CD4-positive, alpha-beta T cell (primary cell): Measurements from ENCODE around the gene ANKRD40. TPM values are rescaled to one million over a fixed set of nuclear protein-coding genes. Genes with fewer than 3 reads are reported as not detected.

Source experiments
- ATAC-seq: fragments of 200-7000 bp; cut with Tn5 transposase; one replicate; pipeline ENCODE4 v1.10.0; 2022; ENCODE audit warnings: mild to moderate bottlenecking; ENCODE audit not compliant: poor library complexity
- CTCF ChIA-PET: fragments of 350-600 bp; sonication (Branson Sonifier 250); formaldehyde crosslinking; loops from one replicate; lab custom pipeline; 2021; ENCODE audit warnings: antibody characterized with exemption, inconsistent platforms; lab: Charles Lee
- POLR2A ChIA-PET: fragments of 350-600 bp; sonication (Branson Sonifier 250); formaldehyde crosslinking; loops from one replicate; lab custom pipeline; 2021; ENCODE audit warnings: antibody characterized with exemption, inconsistent platforms; lab: Charles Lee
- DNase-seq, 14 experiments: peaks; one replicate each; pipeline ENCODE4 v3.0.0-alpha.2; 2013 to 2020; ENCODE audit warnings: mixed read lengths in 2 of 14
- H3K27ac ChIP-seq, 2 donors: one replicate each; pipeline versions ENCODE4 v1.5.1 to v1.7.0; 2013; ENCODE audit warnings: low read length in 2 of 2, low read depth in 1 of 2, mild to moderate bottlenecking in 1 of 2
- H3K27me3 ChIP-seq, 2 experiments: 1 replicate in 1 of 2; 2 replicates in 1 of 2; pipeline versions ENCODE4 v1.6.1 to v1.7.0; 2013; ENCODE audit warnings: low read length in 2 of 2, control low read depth in 1 of 2, mild to moderate bottlenecking in 1 of 2, moderate library complexity in 1 of 2; ENCODE audit not compliant: insufficient read depth in 2 of 2, control insufficient read depth in 1 of 2
- H3K36me3 ChIP-seq: one replicate; pipeline ENCODE4 v1.6.1; 2013; ENCODE audit warnings: low read length, control low read depth; ENCODE audit not compliant: insufficient read depth
- H3K4me1 ChIP-seq: one replicate; pipeline ENCODE4 v1.6.1; 2013; ENCODE audit warnings: low read length, control low read depth; ENCODE audit not compliant: insufficient read depth
- H3K4me3 ChIP-seq: one replicate; pipeline ENCODE4 v1.5.1; 2013; ENCODE audit warnings: mild to moderate bottlenecking, low read length, moderate library complexity
- H3K9me3 ChIP-seq, 2 experiments: 1 replicate in 1 of 2; 2 replicates in 1 of 2; pipeline versions ENCODE4 v1.6.1 to v1.7.0; 2013; ENCODE audit warnings: low read length in 2 of 2, mild to moderate bottlenecking in 2 of 2, control low read depth in 1 of 2, moderate library complexity in 1 of 2; ENCODE audit not compliant: control insufficient read depth in 1 of 2, insufficient read depth in 1 of 2
- H3K27ac Mint-ChIP-seq: one replicate; pipeline ENCODE4 v1.8.0; 2020; ENCODE audit warnings: mixed read lengths
- H3K27me3 Mint-ChIP-seq: one replicate; pipeline ENCODE4 v1.8.0; 2021; ENCODE audit warnings: mixed read lengths
- H3K36me3 Mint-ChIP-seq: one replicate; pipeline ENCODE4 v1.8.0; 2021; ENCODE audit warnings: low read depth, mixed read lengths
- H3K4me1 Mint-ChIP-seq: one replicate; pipeline ENCODE4 v1.8.0; 2021; ENCODE audit warnings: low read depth, mixed read lengths
- H3K4me3 Mint-ChIP-seq: one replicate; pipeline ENCODE4 v1.8.0; 2020; ENCODE audit warnings: mild to moderate bottlenecking, mixed read lengths
- H3K9me3 Mint-ChIP-seq: one replicate; pipeline ENCODE4 v1.8.0; 2020; ENCODE audit warnings: mixed read lengths
- intact Hi-C, 2 experiments: fragments of 100-400 bp; cut with DNase I in 1 of 2; cut with micrococcal nuclease in 1 of 2; formaldehyde crosslinking; loops; one replicate each; pipeline versions ENCODE4 v1.15.1 to v1.9.0; 2023 to 2025; cut with DNase I, micrococcal nuclease
- total RNA-seq, 174 experiments: library from RNA in 2 of 174; stranded (reverse) in 2 of 174; gene quantifications; one replicate each; pipeline ENCODE4 v1.2.3 and lab custom pipeline; 2021 to 2026
- TF ChIP-seq, protein P1 (sequence below): fragments of 200-600 bp; IDR thresholded peaks from one replicate; pipeline ENCODE4 v1.8.0; 2022; ENCODE audit warnings: antibody characterized with exemption, mild to moderate bottlenecking

The ANKRD40 gene
- total RNA-seq, 2 experiments from 2014 or later: 22.8 to 24.0 TPM

DNA sequence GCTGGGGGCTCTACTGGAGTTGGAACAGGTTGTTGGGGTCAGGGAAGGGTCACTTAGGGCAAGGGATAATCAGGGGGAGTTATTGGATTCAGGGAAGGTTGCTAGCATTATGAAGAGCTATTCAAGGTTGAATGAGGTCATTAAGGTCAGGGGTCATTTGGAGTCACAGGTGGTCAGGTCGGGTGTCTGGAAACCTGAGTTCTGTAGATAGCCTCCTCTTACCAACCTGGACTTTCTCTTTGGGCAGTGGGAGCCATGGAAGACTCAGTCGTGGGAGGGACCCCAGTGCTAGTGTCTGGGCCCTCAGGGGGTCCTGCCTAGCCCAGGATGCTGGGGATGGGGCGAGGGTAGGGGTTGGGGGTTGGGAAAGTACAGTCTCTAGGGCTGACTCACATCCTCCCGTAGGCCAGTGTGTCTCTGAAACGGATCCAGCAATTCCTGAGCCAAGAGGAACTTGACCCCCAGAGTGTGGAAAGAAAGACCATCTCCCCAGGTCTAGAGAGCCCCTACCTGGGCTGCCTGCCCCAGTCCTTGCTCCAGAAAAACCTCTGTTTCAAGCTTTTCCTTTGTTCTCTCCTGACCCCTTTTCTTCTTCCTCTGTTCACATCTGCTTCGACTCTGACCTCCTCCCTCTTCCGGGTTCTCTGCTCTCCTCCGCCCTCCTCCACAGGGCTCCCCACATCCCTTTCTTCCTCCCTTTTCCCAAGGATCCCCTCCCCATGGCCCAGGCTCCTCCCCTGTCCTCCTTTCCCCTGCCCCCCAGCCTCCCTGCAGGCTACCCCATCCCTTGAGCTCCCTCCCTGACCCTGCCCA lies 39.5 kb downstream of the ANKRD40 start:
- no peak for ATAC-seq

DNA sequence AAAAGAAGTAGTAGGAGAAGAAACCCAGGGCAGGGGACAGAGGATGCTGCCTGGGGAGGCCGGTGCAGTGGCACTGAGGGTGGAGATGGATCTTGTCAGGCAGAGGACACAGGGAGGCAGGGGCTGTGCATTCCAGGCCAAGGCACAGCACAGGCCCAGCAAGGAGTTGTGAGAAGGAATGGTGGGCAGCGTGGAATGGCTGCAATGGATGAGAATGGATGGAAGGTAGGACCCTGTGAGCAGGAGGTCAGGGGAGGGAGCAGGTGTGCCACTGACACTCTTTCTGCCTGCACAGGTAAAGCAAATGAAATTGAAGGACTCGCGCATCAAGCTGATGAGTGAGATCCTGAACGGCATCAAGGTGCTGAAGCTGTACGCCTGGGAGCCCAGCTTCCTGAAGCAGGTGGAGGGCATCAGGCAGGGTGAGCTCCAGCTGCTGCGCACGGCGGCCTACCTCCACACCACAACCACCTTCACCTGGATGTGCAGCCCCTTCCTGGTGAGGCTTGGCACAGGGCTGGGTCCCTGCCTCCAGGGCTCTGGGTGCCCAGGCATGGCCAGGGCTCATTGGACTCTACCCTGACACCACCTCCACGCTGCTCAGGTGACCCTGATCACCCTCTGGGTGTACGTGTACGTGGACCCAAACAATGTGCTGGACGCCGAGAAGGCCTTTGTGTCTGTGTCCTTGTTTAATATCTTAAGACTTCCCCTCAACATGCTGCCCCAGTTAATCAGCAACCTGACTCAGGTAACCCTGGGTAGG lies 40.3 kb downstream of the ANKRD40 start:
- Mint-ChIP-seq H3K27ac (no peak overlapping the region), H3K4me3 (no peak overlapping the region), H3K4me1 (no peaks in the 10 kb centered on the region), H3K36me3 (no peaks in the 10 kb centered on the region), H3K27me3 (no peaks in the 10 kb centered on the region), H3K9me3 (no peaks in the 10 kb centered on the region)
- intact Hi-C loops: no loop called here
- TF ChIP-seq, protein P1, sequence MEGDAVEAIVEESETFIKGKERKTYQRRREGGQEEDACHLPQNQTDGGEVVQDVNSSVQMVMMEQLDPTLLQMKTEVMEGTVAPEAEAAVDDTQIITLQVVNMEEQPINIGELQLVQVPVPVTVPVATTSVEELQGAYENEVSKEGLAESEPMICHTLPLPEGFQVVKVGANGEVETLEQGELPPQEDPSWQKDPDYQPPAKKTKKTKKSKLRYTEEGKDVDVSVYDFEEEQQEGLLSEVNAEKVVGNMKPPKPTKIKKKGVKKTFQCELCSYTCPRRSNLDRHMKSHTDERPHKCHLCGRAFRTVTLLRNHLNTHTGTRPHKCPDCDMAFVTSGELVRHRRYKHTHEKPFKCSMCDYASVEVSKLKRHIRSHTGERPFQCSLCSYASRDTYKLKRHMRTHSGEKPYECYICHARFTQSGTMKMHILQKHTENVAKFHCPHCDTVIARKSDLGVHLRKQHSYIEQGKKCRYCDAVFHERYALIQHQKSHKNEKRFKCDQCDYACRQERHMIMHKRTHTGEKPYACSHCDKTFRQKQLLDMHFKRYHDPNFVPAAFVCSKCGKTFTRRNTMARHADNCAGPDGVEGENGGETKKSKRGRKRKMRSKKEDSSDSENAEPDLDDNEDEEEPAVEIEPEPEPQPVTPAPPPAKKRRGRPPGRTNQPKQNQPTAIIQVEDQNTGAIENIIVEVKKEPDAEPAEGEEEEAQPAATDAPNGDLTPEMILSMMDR: no peak
- no peaks in the 10 kb centered on the region for H3K4me1 ChIP-seq
- no peaks in the 10 kb centered on the region for H3K36me3 ChIP-seq
- H3K4me3 ChIP-seq: no peak overlapping the region
- H3K27me3 ChIP-seq: no peaks in the 10 kb centered on the region
- CTCF ChIA-PET: no interaction called here
- POLR2A ChIA-PET: no interaction called here
- ATAC-seq: no peak
- no peak overlapping the region for H3K27ac ChIP-seq
- H3K9me3 ChIP-seq: no peaks in the 10 kb centered on the region
- no peak for DNase-seq

More for the DNA sequence above, 39.5 kb downstream of the ANKRD40 start:
- TF ChIP-seq, protein P1: no peak
- no peak for DNase-seq
- H3K27me3 ChIP-seq: no peaks in the 10 kb centered on the region
- Mint-ChIP-seq H3K4me1 (no peaks in the 10 kb centered on the region), H3K36me3 (no peaks in the 10 kb centered on the region), H3K9me3 (no peaks in the 10 kb centered on the region), H3K27me3 (no peaks in the 10 kb centered on the region), H3K27ac (no peak overlapping the region), H3K4me3 (no peak overlapping the region)
- intact Hi-C loops: no loop called here
- H3K9me3 ChIP-seq: no peaks in the 10 kb centered on the region
- H3K27ac ChIP-seq: no peak overlapping the region
- H3K36me3 ChIP-seq: no peaks in the 10 kb centered on the region
- H3K4me3 ChIP-seq: no peak overlapping the region
- no peaks in the 10 kb centered on the region for H3K4me1 ChIP-seq
- ChIA-PET POLR2A (no interaction called here), CTCF (no interaction called here)

DNA sequence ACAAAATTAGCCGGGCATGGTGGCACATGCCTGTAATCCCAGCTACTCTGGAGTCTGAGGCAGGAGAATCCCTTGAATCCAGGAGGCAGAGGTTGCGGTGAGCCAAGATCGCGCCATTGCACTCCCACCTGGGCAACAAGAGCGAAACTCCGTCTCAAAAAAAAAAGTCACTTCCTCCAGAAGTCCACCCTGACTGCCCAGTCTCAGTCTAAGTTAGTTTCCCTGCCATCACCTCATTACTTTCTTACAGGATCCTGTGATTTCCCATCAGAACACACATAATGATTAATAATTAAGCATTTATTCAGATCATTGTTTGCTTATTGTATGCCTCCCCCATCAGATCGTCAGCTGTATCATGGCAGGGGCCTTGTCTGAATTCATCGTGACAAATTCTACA lies 41.4 kb downstream of the ANKRD40 start:
- Mint-ChIP-seq H3K36me3 (no peaks in the 10 kb centered on the region), H3K27me3 (no peaks in the 10 kb centered on the region), H3K4me3 (no peak overlapping the region), H3K4me1 (no peaks in the 10 kb centered on the region), H3K27ac (no peak overlapping the region), H3K9me3 (no peaks in the 10 kb centered on the region)
- ATAC-seq (no peak), DNase-seq (no peak)
- peaks cover 6% of the 10 kb centered on the region for H3K4me1 ChIP-seq
- no peaks in the 10 kb centered on the region for H3K27me3 ChIP-seq
- ChIA-PET POLR2A (no interaction called here), CTCF (no interaction called here)
- no peak overlapping the region for H3K4me3 ChIP-seq
- H3K9me3 ChIP-seq: no peaks in the 10 kb centered on the region
- intact Hi-C loops: no loop called here
- TF ChIP-seq, protein P1: no peak
- no peaks in the 10 kb centered on the region for H3K36me3 ChIP-seq
- no peak overlapping the region for H3K27ac ChIP-seq
